Measurements from ENCODE around the gene PLA2G12B.

The PLA2G12B gene

GRCh38 chr10:72899545-72899944 is 55.1 kb downstream of the PLA2G12B start:
- no peaks in the 10 kb centered on the region for H3K9me3 ChIP-seq (ENCODE audit: low read length)
- no peaks in the 10 kb centered on the region for H3K4me1 ChIP-seq (ENCODE audit: insufficient read depth, low read length)
- no peak overlapping the region for H2AFZ ChIP-seq (ENCODE audit: low read depth, low read length)
- no peak overlapping the region for H3K4me3 ChIP-seq (ENCODE audit: low read length)
- no peaks in the 10 kb centered on the region for H3K36me3 ChIP-seq (ENCODE audit: insufficient read depth, low read length)
- H3K27me3 ChIP-seq (ENCODE audit: insufficient read depth, low read length) = peaks cover 3% of the 10 kb centered on the region

GRCh38 chr10:72898616-72899015 is 56.0 kb downstream of the PLA2G12B start:
- Histone ChIP-seq H3K36me3 (ENCODE audit: insufficient read depth, low read length) (no peaks in the 10 kb centered on the region), H3K4me1 (ENCODE audit: insufficient read depth, low read length) (no peaks in the 10 kb centered on the region), H3K4me3 (ENCODE audit: low read length) (no peak overlapping the region), H3K27me3 (ENCODE audit: insufficient read depth, low read length) (peaks cover 3% of the 10 kb centered on the region), H2AFZ (ENCODE audit: low read depth, low read length) (no peak overlapping the region), H3K9me3 (ENCODE audit: low read length) (no peaks in the 10 kb centered on the region)

DNA sequence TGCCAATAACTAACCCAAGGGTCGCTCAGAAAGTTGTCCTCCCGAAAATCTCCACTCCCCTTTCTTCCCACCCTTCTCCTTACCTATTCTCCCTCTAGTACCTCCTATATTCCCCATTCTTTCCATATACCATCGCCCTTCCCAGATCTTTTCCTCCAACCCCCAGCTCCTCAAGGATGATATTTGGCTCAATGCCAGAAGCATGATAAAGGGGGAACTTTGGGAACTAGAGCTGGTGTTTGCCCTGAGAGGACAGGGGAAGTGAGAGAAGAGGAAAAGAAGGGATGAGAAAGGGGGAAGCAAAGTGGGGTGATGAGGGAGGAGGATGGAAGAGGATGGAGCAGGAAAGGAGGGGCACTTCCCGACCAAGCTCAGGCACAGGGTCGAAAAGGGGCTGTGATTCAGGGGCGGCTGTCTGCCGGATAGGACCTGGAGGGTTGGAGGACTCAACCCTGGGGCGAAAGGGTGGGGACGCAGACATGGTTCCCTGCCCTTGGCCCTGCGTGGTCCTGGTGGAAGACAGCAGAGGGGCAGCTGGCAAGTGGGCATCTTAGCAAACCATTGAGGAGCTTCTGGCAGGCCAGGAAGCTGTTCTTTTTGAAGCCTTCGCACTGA is 59.3 kb downstream of the PLA2G12B start:
- Histone ChIP-seq H2AFZ (ENCODE audit: low read depth, low read length) (no peak overlapping the region), H3K27me3 (ENCODE audit: insufficient read depth, low read length) (peaks cover 3% of the 10 kb centered on the region), H3K9me3 (ENCODE audit: low read length) (no peaks in the 10 kb centered on the region), H3K36me3 (ENCODE audit: insufficient read depth, low read length) (no peaks in the 10 kb centered on the region), H3K4me1 (ENCODE audit: insufficient read depth, low read length) (no peaks in the 10 kb centered on the region), H3K4me3 (ENCODE audit: low read length) (no peak overlapping the region)

DNA sequence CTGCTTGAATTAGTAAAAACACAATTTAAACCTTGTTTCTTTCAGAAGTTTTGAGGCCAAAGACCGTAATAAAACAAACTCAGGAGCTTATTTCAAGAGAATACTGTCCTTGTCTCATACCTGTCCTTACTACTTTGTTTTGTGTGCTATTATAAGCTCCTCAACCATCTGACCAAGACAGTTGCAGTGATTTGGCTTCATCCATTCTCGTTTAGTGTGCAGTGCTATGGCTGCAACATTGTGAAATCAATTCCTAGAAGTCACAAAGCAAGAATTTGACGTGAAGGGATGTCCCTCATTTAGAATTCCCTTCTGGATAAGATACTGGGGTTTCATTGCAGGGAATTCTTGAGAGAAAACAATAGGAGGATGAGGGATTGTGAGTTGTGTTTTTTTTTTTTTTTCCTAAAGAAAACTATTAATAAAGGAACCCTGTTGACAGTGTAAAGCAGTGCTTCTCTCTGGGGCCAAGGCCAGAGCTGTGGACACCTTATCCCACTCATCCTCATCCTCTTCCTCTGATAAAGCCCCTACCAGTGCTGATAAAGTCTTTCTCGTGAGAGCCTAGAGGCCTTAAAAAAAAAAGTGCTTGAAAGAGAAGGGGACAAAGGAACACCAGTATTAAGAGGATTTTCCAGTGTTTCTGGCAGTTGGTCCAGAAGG is 61.3 kb downstream of the PLA2G12B start, which contains the start of gene OIT3:
Gene OIT3, plus strand, starts transcription at position 604 of the 663 bp plus-strand sequence. CDS start 60 bp downstream, outside the sequence.
- H3K27me3 ChIP-seq (ENCODE audit: insufficient read depth, low read length) = no peaks in the 10 kb centered on the region
- H3K9me3 ChIP-seq (ENCODE audit: low read length) = no peaks in the 10 kb centered on the region
- H3K4me1 ChIP-seq (ENCODE audit: insufficient read depth, low read length) = no peaks in the 10 kb centered on the region
- H3K4me3 ChIP-seq (ENCODE audit: low read length) = no peak within 1 kb of the TSS
- no peak within 1 kb of the TSS for H2AFZ ChIP-seq (ENCODE audit: low read depth, low read length)
- peaks cover 4% of the 10 kb centered on the region for H3K36me3 ChIP-seq (ENCODE audit: insufficient read depth, low read length)

DNA sequence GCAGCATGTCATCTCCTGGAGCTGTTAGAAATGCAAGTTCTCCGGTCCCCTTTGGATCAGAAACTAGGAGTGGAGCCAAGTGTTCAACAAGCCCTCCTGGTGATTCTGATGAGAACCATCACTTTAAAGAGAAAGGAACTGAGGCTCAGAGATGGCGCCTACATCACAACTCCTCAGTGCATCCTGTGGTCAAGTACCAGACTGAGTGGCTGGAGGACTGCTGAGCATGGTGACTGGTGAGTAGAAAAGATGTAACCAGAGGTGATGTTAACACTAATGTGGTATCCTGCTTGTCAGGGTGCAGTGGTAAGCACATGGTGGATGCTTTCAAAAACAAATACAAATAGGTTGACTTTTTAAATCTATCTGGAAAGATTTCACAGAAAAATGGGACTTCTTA is 64.5 kb downstream of the PLA2G12B start:
- Histone ChIP-seq H3K4me3 (ENCODE audit: low read length) (no peak overlapping the region), H2AFZ (ENCODE audit: low read depth, low read length) (no peak overlapping the region), H3K36me3 (ENCODE audit: insufficient read depth, low read length) (peaks cover 10% of the 10 kb centered on the region), H3K9me3 (ENCODE audit: low read length) (no peaks in the 10 kb centered on the region), H3K27me3 (ENCODE audit: insufficient read depth, low read length) (no peaks in the 10 kb centered on the region), H3K4me1 (ENCODE audit: insufficient read depth, low read length) (peaks cover 13% of the 10 kb centered on the region)

GRCh38 chr10:72889391-72889831 is 65.2 kb downstream of the PLA2G12B start:
- Histone ChIP-seq H3K9me3 (ENCODE audit: low read length) (no peaks in the 10 kb centered on the region), H3K27me3 (ENCODE audit: insufficient read depth, low read length) (no peaks in the 10 kb centered on the region), H3K4me1 (ENCODE audit: insufficient read depth, low read length) (peaks cover 13% of the 10 kb centered on the region), H2AFZ (ENCODE audit: low read depth, low read length) (no peak overlapping the region), H3K36me3 (ENCODE audit: insufficient read depth, low read length) (peaks cover 10% of the 10 kb centered on the region), H3K4me3 (ENCODE audit: low read length) (no peak overlapping the region)

- H3K9me3 ChIP-seq (ENCODE audit: low read length) = no peaks in the 10 kb centered on the region
- peaks cover 13% of the 10 kb centered on the region for H3K4me1 ChIP-seq (ENCODE audit: insufficient read depth, low read length)
- H3K27me3 ChIP-seq (ENCODE audit: insufficient read depth, low read length) = no peaks in the 10 kb centered on the region
- peaks cover 10% of the 10 kb centered on the region for H3K36me3 ChIP-seq (ENCODE audit: insufficient read depth, low read length)
- H3K4me3 ChIP-seq (ENCODE audit: low read length) = no peak overlapping the region
- no peak overlapping the region for H2AFZ ChIP-seq (ENCODE audit: low read depth, low read length)
These were observed 66.4 kb downstream of the PLA2G12B start for GRCh38 chr10:72888151-72888638.

DNA sequence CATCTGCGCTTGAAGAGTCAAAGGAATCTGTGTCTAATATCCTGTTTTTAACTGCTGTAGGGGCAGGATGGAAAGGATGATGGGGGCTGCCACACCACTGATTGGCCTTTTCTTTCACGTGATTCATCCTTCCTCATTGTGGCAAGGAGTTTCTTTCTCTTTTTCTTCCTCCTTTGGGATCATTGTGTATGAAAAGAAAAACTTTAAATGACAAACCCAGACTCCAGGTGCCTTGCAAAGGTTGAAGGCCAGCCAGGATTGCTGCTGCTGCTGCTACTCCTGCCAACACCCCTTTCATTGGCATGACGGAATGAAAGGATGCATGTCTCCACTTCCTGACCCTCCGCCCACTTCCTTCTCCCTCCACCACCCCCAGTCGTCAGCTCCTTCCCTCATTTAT is 67.6 kb downstream of the PLA2G12B start:
- Histone ChIP-seq H3K4me3 (ENCODE audit: low read length) (no peak overlapping the region), H3K36me3 (ENCODE audit: insufficient read depth, low read length) (peaks cover 10% of the 10 kb centered on the region), H3K4me1 (ENCODE audit: insufficient read depth, low read length) (peaks cover 13% of the 10 kb centered on the region), H3K27me3 (ENCODE audit: insufficient read depth, low read length) (no peaks in the 10 kb centered on the region), H2AFZ (ENCODE audit: low read depth, low read length) (no peak overlapping the region), H3K9me3 (ENCODE audit: low read length) (no peaks in the 10 kb centered on the region)

- Histone ChIP-seq H3K9me3 (ENCODE audit: low read length) (no peaks in the 10 kb centered on the region), H3K4me1 (ENCODE audit: insufficient read depth, low read length) (peaks cover 13% of the 10 kb centered on the region), H3K27me3 (ENCODE audit: insufficient read depth, low read length) (no peaks in the 10 kb centered on the region), H2AFZ (ENCODE audit: low read depth, low read length) (no peak overlapping the region), H3K4me3 (ENCODE audit: low read length) (no peak overlapping the region), H3K36me3 (ENCODE audit: insufficient read depth, low read length) (peaks cover 10% of the 10 kb centered on the region)
These were observed 68.0 kb downstream of the PLA2G12B start for GRCh38 chr10:72886621-72887020.

- Histone ChIP-seq H3K9me3 (ENCODE audit: low read length) (no peaks in the 10 kb centered on the region), H3K36me3 (ENCODE audit: insufficient read depth, low read length) (peaks cover 10% of the 10 kb centered on the region), H2AFZ (ENCODE audit: low read depth, low read length) (no peak overlapping the region), H3K27me3 (ENCODE audit: insufficient read depth, low read length) (no peaks in the 10 kb centered on the region), H3K4me1 (ENCODE audit: insufficient read depth, low read length) (peaks cover 13% of the 10 kb centered on the region), H3K4me3 (ENCODE audit: low read length) (no peak overlapping the region)
These were observed 68.7 kb downstream of the PLA2G12B start for GRCh38 chr10:72885953-72886352.
